Fibroblast of villous mesenchyme (primary cell): ENCODE results near the gene DHCR7. TPM values are rescaled to one million over a fixed set of nuclear protein-coding genes. Genes with fewer than 3 reads are reported as not detected.
A peak's percentile ranks its signal among the peaks of the same experiment; 100 is the strongest.

Source experiments
- DNase-seq: peaks from one replicate; pipeline ENCODE4 v3.0.0-alpha.2; 2010; ENCODE audit warnings: low read depth
- H3K4me3 ChIP-seq: 2 replicates; pipeline ENCODE4 v1.5.1; 2011; ENCODE audit warnings: low read depth, mild to moderate bottlenecking, low read length
- CTCF ChIP-seq: IDR thresholded peaks from 2 replicates; pipeline ENCODE4 v1.5.1; 2012; ENCODE audit warnings: low read depth, mild to moderate bottlenecking, low read length; ENCODE audit not compliant: insufficient read depth
- total RNA-seq: library from RNA; depleted of rRNA; stranded (reverse); fragments of >200 nt; gene quantifications from 2 replicates; pipeline ENCODE4 v1.2.3, GENCODE V29; 2012

Gene DHCR7
- total RNA-seq, 1 donor, result 94.1 TPM

- no peak for TF ChIP-seq CTCF
- peak; percentile 88 for DNase-seq
- H3K4me3 ChIP-seq, result peak overlapping the region; percentile 82
Observed at GRCh38 chr11:71446942-71447688, 1.1 kb downstream of the DHCR7 start.

- DNase-seq, result no peak
- H3K4me3 ChIP-seq, result no peak overlapping the region
- no peak for TF ChIP-seq CTCF
Observed at GRCh38 chr11:71446150-71446549, 2.0 kb downstream of the DHCR7 start.

- no peak overlapping the region for H3K4me3 ChIP-seq
- DNase-seq, result no peak
- TF ChIP-seq CTCF, result no peak
Observed at GRCh38 chr11:71444811-71445210, 3.4 kb downstream of the DHCR7 start.

GRCh38 chr11:71443736-71444445, 4.3 kb downstream of the DHCR7 start:
- no peak overlapping the region for H3K4me3 ChIP-seq
- TF ChIP-seq CTCF, result no peak
- no peak for DNase-seq

GRCh38 chr11:71442880-71443279, 5.3 kb downstream of the DHCR7 start:
- no peak overlapping the region for H3K4me3 ChIP-seq
- no peak for DNase-seq
- no peak for TF ChIP-seq CTCF

- no peak for TF ChIP-seq CTCF
- no peak overlapping the region for H3K4me3 ChIP-seq
- no peak for DNase-seq
Observed at GRCh38 chr11:71442123-71442522, 6.1 kb downstream of the DHCR7 start.
